ENCODE data around the gene NKD2.

Gene NKD2

GRCh38 chr5:1001406-1002270 lies 7.0 kb upstream of the NKD2 start:
- DNase-seq: no peak

- DNase-seq: no peak
Measured at GRCh38 chr5:1002271-1002546, 6.4 kb upstream of the NKD2 start.

GRCh38 chr5:1002836-1003235 lies 5.8 kb upstream of the NKD2 start:
- DNase-seq: no peak

DNA sequence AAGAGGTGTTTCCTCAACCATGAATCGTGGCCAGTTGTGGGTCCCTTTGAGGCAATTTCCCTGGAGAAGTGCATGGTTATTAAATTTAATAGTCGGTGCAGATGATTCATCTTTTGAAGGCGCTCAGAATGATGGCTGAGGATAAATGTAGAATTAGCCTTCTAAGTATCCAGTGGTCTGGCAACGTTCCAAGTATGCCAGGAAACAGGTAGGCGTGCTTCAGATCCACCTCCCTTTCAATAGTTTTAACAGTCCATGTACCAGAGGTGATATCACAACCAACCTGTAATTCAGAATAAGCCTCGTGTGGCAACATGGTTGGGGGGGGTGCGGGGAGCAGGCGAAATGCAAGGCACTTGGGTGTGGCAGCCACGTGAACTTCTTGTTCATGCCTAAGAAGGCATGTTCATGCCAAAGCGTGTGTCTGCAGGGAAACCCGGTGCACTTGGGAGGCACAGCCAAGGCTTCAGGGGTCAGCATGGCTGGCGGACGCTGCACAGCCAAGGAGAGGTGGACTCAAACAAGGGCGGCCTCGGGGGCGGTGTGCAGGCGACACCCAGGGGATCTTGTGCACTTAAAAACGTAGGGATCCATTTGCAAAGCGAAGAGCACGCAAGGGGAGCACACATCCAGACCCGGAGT lies 5.2 kb upstream of the NKD2 start:
- peak; percentile 76 for DNase-seq

- DNase-seq: no peak
Measured at GRCh38 chr5:1004461-1005248, 3.9 kb upstream of the NKD2 start.

DNA sequence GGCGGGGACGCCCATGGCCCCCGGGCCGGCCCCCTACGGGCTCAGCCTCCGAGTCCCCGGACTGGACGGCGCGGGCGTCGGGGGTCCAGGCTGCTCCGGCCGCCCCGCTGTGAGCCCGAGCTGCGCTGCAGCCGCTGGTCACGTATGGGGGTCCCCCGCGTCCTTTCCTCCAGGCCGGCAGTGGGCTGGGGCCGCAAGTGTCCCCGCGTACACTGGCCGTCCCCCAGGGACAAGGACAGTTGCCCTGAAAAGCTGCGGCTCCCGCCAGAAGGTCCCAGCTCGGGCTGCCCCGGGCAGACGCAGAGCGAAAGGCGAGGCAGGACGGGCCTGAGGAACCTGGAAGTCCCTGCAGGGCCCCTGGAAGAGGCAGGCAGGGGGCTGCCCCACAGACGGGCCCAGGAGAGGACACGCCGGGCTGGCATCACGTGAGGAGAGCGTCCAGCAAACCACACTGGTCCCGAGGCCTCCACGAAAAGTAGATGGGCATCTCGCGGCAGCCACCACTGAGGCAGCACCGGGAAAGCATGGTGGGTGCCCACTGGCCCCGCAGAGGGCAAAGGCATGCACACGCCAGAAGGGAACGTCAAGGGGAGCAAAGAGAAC lies 3.3 kb upstream of the NKD2 start:
- DNase-seq: no peak

DNA sequence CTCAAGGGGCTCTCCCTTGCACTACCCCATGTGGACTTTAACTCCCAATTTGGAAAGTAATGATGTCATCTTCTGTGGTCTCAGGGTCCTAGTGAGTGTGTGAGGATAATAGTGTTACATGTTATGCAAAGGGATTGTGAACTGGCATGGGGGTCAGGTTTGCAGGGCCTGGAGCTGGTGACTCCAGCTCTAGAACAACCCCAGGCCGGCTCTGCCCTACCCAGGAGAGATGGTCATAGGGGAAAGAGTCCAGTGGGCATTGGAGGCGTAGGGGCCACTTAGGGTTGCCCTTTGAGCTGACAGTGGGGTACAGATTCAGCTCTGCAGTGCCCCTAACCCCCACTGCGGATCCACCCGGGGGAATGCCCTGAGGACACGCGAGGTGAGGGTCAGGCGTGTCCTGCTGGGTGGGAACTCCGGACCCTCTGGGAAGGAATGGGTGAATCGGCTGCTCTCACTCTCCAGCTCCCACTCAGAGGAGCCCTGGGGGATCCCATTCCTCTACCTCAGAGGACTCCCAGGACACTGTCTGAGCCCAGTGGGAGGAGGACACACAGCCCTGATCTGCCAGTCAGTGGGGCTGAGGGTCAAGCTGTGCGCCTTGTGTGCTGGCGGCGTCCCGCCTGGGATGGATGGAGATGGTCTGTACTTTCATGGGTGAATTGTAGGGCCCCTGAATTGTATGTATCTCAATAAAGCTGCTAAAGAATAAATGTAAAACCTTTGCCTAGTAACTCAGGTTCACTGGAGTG lies 2.5 kb upstream of the NKD2 start:
- no peak for DNase-seq

DNA sequence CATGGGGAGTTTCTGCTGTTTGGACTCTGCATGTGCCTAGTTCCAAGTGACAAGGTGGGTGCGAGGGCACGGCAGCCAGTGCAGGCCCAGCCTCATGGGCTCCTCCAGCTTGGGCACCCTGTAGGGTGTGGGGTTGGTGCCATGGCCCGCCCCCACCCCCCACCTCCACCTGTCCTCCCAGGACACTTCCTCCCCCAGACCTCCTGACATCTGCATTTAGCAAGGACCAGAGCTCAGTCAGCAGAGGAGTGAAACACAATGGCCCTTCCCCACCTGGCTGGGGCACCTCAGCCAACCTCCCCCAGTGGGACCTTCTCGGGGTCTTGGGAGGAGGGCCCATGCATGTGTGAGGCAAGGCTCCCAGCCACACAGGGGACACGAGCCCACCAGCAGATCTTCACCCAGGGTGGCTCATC lies 1.9 kb upstream of the NKD2 start:
- no peak for DNase-seq

GRCh38 chr5:1007221-1007680 lies 1.4 kb upstream of the NKD2 start:
- no peak for DNase-seq

DNA sequence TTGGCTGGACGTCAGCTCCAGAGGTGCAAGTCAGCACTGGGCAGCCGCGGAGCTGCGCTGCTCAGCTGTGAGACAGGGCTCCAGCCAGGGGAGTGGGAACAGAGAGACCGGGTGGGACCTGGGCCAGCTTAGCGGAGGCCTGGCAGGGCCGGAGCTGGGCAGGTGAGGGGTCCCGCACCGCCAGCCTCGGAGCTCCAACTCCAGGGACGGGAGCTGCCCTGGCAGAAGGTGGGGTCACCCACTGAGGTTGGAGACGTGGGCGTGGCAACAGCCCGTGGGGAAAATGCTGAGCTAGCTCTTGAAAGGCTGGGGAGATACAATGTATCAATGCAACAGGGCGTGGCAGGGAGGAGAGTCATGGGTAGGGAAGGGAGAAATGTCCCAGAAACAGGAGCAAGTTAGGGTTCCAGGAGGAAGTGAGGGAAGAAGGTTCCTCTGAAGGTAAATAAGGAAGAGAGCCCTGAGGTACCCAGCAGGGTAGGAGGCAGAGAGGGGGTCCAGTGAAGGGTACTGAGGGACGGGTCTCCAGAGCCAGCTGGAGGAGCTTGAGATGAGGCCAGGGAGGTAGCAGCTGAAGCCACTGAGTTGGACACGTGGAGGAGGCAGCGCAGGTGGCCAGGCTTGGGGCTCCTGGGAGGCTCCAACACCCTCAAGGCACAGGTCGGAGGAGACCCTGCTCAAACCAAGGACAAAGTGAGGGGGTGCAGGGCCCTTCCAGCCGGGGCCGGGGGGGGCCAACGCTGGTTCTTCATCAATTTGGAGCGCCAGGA lies 736 bp upstream of the NKD2 start:
- DNase-seq: no peak

DNA sequence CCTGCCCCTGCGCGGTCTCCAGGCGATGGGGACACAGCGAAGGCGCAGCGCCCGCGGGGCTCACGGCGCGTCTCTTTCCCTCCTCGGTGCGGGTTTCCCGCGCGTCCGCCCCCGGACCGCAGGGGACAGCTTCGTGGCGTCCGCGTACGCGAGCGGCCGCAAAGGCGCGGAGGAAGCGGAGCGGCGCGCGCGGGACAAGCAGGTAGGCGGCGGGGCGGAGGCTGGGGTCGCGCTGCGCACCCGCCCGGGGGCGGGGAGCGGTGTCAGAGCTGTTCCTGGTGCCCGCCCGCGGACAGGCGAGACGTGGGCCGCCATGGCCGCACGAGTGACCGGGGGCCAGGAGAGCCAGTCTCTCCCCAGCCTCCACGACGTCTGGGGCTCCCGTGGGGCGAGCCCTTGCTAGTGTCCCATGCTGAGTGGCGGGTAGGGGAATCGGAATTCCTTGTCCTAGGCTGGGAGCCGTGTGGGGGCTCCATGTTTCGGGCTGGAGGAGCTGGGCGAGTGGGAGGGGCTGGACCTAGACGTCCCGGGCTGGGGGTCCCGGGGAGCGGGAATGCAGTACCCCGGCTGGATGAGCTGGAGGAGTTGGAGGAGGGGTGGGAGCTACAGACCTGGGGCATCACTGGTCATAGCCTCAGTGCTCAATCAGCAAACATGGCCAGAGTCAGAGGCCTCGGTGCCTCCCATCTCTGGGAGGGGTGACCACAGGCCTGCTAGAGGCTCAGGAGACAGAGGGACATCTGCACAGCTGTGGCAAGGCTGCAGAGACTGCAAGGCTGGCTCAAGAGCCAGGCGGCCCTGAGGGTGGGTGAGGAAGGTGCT lies 968 bp downstream of the NKD2 start:
- DNase-seq: no peak

GRCh38 chr5:1010181-1010510 lies 1.5 kb downstream of the NKD2 start:
- no peak for DNase-seq

DNA sequence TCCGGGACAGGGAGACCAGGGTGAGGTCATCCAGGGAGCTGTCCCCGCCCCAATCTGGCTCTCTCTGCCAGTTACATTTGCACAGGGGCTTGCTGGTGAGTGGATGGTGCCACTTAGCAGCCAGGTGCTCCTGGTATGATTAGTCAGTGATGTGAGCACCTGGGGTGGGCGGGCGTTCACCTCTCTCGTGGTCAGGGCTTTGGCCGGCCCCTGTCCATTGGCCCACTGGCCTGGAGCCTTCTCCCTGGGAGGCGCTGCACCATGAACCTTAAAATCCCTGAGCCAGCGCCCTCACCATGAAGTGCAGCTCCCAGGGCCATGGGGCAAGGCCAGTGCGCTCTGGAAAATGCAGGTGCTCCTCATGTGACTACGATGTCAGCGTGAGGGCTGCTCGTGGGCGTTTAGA lies 2.0 kb downstream of the NKD2 start:
- no peak for DNase-seq

- DNase-seq: no peak
Measured at GRCh38 chr5:1011226-1011631, 2.6 kb downstream of the NKD2 start.

GRCh38 chr5:1011741-1012312 lies 3.2 kb downstream of the NKD2 start:
- DNase-seq: no peak

GRCh38 chr5:1012313-1012841 lies 3.8 kb downstream of the NKD2 start:
- no peak for DNase-seq

GRCh38 chr5:1012900-1013237 lies 4.3 kb downstream of the NKD2 start:
- DNase-seq: no peak

DNA sequence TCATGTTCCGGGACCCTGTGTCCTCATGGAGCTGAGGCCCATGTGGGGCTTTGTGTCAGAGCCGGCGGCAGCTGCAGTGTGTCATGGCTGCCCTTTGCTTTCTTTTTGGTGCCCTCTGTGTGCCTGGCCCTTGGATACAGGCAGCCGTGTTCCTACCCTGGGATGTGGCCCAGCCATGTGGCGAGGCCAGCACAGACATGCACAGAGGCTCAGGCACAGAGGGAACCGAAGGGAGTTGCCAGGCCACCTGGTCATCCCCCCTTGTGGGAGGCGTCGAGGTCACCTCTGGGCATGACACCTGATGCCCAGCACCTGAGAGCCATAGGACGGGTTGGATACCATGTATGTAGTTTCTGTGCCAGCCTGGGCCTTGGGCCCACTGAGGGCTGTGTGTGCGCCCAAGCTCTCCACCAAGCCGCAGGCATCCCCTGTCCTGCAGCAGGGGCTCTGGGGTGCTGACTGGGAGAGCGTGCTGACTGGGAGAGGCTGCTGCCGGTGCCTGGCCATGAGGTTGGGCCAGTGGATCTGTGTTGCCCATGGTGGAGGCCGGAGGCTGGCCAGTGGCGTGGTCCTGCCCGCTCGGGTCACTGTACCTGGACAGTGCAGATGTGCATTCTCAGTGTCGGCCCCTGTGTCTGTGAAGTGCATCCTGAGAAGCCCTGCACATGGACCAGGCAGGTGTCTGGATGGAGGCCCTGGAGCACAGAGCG lies 4.8 kb downstream of the NKD2 start:
- no peak for DNase-seq

GRCh38 chr5:1013948-1014301 lies 5.3 kb downstream of the NKD2 start:
- no peak for DNase-seq

DNA sequence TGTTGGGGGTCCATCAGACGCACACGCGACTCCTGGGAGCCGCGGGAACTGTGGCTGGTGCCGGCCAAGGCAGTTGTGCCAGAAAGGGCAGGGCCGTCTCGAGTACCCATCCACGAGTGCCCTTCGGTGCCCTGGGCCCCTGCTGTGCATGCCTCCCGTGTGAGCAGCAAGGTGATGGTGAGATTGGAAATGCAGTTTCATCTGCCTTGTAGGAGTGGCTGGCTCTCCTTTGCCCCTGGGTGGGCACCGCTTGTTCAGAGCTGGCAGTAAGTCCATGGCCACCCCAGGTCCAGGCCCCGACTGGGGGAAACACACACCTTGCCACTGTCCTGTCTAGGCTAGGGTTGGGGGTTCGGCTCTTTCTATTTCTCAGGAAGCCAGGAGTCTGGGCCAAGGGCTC lies 5.7 kb downstream of the NKD2 start:
- no peak for DNase-seq

Measured in NCI-H2107 (cell line).